ENCODE results near the gene PPP1R37. TPM values are rescaled to one million over a fixed set of nuclear protein-coding genes. Genes with fewer than 3 reads are reported as not detected.

The PPP1R37 gene
- total and polyA plus RNA-seq, 2 of the 13 experiments (the other 11 are each of a cell fraction or from before 2014, with no cell fraction given) = 9.0 to 14.3 TPM

DNA sequence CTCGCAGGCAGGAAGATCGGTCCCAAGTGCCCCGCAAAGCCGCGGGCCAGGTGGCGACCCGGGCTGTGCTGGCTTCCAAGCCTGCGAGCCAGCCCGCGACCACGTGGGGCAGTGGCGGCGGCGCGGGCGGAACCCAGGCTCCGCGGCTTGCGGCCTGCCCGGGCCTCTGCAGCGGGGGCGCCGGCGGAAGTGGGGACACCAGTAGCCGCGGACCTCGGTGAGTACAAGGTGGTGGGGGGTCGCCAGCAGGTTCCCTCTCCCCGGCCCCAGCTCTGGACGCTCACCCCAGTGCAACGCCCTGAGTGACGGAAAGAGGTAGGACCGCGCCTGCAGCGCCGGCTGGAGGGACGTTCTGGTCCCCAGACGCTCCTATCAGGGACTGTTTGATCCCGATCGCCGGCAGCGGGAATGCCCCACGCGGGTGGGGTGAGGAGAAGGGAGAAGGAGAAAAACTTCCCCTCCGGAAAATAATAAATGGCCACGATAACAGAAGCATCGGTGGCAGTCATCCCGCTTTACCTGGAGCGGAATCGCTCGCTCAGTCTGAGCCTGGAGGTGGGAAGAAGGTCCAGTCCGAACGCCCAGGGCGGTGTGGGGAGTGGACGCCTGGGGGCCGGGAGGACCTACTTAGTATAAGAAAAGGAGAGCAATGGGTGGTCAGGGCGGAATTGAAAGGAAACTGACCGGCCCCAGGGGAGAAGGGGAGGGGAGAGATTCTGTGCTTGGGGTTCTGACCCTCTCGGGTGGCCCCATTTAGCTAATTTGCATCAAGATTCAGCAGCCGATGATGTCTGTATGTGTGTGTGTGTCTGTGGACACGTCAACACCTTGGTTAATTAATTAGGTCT is 13.7 kb upstream of the PPP1R37 start, which contains the start of gene GEMIN7 (continued):
- peak; percentile 76; the same call in 1 of the 2 replicates for TF ChIP-seq ZNF557 (CRISPR knock-in tag; IDR thresholded peaks at IDR 0.05)
- TF ChIP-seq PHF21A (CRISPR knock-in tag; IDR thresholded peaks at IDR 0.05) = peak; percentile 61
- no peak for TF ChIP-seq MZF1 (CRISPR knock-in tag; IDR thresholded peaks at IDR 0.05; ENCODE audit: borderline replicate concordance)
- no peak for TF ChIP-seq LCORL (IDR thresholded peaks at IDR 0.05)
- TF ChIP-seq LCORL (CRISPR knock-in tag; IDR thresholded peaks at IDR 0.05) = peak; percentile 62; the same call in 1 of the 2 replicates
- TF ChIP-seq ZNF740 (CRISPR knock-in tag; IDR thresholded peaks at IDR 0.05) = peak; percentile 77
- TF ChIP-seq MAFK (conservative IDR thresholded peaks at IDR 0.05 in 1 of 2, IDR thresholded peaks at IDR 0.05 in 1 of 2; ENCODE audit: low read length in 2 of 2) = no peak
- no peak for TF ChIP-seq ZNF496 (CRISPR knock-in tag; IDR thresholded peaks at IDR 0.05; ENCODE audit: insufficient replicate concordance)
- no peak for TF ChIP-seq ZNF382 (CRISPR knock-in tag; IDR thresholded peaks at IDR 0.05; ENCODE audit: borderline replicate concordance)
- peak; percentile 97 for TF ChIP-seq MED8 (CRISPR knock-in tag; IDR thresholded peaks at IDR 0.05; ENCODE audit: insufficient replicate concordance)
- no peak for TF ChIP-seq RAD51 (IDR thresholded peaks at IDR 0.05; ENCODE audit: borderline replicate concordance)
- peak; percentile 92 for TF ChIP-seq ARNTL (CRISPR knock-in tag; IDR thresholded peaks at IDR 0.05)
- TF ChIP-seq ZNF841 (CRISPR knock-in tag; IDR thresholded peaks at IDR 0.05; ENCODE audit: borderline replicate concordance) = no peak
- no peak for TF ChIP-seq MAFG (CRISPR knock-in tag; IDR thresholded peaks at IDR 0.05)
- peak; percentile 93 for TF ChIP-seq TARDBP (CRISPR knock-in tag; IDR thresholded peaks at IDR 0.05)
- peak; percentile 99 for TF ChIP-seq ZNF556 (CRISPR knock-in tag; IDR thresholded peaks at IDR 0.05; ENCODE audit: borderline replicate concordance)
- no peak; the same call in 1 of the 2 replicates for TF ChIP-seq HIC2 (CRISPR knock-in tag; IDR thresholded peaks at IDR 0.05; ENCODE audit: low read depth)
- TF ChIP-seq UBTF (CRISPR knock-in tag; IDR thresholded peaks at IDR 0.05) = peak; percentile 82
- TF ChIP-seq ZNF143 (CRISPR knock-in tag; IDR thresholded peaks at IDR 0.05) = peak; percentile 60
- TF ChIP-seq RELA (CRISPR knock-in tag; IDR thresholded peaks at IDR 0.05) = 0 out of 2 replicates have a peak, but pooled peaks have one; percentile 54

Measured in HepG2 (cell line).